NCI-H2227 (cell line): ENCODE results near the gene SIX3.

Experiments used
- DNase-seq: peaks from one replicate; lab custom pipeline; 2025; ENCODE audit not compliant: unreplicated experiment; lab: John Stamatoyannopoulos, UW

The SIX3 gene

DNA sequence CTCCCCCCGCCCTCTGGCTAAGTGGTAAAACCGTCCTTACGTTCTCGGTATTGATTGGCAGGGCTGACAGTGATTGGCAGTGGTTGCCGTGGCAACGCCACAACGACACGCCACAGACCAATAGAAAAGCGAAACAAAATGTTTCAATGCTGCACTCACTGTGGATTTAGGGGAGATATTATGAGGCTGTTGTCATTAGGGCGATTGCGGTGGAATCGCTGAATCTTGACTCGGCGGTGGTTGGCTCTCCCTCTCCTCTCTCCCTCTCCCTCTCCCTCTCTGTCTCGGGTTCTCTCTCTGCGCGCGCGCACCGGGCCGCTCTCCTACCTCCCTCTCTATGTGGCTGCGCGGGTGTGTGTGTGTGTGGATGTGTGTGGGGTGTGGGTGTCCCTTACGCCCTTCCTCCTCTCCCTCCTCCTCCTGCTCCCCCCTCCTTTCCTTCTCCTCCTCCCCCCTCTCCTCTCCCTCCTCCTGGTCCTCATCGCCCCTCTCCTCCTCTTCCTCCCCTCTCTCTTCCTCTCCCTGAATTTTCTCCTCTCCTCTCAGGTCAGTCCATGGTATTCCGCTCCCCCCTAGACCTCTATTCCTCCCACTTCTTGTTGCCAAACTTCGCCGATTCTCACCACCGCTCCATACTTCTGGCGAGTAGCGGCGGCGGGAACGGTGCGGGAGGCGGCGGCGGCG, at the start of gene SIX3:
TSS of gene SIX3 (plus strand) at position 152 of the 684 bp plus-strand sequence. CDS start at position 555, 403 bp downstream.
- peak; percentile 87 for DNase-seq

GRCh38 chr2:44894058-44894457, 47.4 kb upstream of the SIX3 start:
- DNase-seq: no peak

DNA sequence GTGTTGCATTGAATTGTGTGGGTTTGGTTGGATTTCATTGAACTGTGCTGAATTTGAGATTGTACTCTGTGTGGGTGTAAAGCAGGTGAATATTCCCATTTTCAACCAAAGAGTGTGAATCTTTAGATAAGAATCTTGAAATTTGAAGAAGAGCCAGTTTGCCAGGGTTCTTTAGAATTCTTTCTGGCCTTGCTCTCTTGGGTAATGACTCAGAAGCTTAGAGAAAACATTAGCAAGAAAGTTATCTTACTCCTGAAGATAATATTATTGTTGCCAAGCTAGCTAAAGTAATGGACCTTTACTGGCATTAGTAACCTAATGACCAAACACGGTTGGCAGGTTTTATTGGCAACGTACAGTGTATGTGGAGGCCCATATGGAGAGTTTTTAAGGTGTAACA, 46.4 kb upstream of the SIX3 start:
- DNase-seq: no peak

DNA sequence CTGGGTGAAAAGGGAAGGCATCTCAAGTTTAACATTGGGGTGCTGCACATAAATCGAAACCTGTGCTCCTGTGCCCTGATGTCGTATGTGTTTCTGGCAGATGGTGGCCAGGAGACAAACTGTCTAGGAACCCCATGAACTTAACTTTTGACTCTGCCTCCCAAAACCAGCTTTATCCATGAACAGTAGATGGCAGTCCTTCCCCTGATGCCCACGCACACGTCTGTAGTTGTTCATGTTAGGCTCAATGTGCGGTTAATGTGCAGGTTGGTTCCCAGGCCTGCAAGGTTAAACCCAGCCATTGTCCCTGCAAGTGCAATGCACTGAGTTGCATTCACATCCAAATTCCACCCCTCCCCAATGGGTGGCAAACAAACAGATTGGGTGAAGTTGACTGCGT, 44.1 kb upstream of the SIX3 start:
- no peak for DNase-seq

DNA sequence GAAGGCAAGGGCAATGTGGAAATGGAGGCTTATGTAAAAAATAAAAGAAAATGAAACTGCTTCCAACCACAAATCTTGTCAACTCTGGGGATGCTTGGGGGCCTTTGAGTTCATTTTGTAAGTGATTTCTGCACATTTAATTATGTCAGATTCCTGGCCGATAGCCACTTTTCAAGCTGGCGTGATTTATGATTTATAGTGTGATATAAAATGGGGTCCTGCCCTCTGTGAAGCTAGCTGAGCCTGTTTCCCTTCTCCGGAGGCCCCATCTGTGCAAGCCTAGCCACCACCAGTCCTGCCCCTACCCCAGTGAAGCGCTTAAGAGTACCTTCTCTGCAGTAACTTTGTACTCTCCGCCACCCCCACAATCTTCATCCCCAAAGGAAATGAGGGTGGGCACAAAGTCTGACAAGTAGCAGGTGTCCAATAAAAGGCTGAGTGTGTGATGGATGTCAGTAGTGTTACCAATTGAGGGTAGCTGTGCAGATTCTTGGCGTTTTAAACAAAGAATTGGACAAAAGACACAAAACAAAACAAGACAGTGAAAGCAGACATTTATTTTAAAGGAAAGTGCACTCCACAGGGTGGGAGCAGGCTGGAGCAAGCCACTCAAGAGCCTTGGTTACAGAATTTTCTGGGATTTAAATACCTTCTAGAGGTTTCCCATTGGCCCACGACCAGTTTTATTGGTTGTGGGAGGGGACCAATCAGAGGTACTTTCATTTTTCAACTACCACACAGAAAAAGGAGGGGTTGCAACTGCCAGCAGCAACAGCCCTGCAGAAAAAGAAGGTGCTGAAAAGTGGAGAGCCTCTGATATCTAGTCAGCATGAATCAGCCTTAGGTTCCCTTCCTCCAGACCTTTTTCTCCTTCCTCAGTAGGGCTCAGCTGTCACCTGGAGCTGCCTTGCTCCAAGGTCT, 39.0 kb upstream of the SIX3 start:
- peak; percentile 46 for DNase-seq

GRCh38 chr2:44904578-44904977, 36.9 kb upstream of the SIX3 start:
- DNase-seq: no peak

- DNase-seq: peak; percentile 58
Observed at GRCh38 chr2:44906972-44907371, 34.5 kb upstream of the SIX3 start.

- no peak for DNase-seq
Observed at GRCh38 chr2:44909831-44910230, 31.7 kb upstream of the SIX3 start.

- no peak for DNase-seq
Observed at GRCh38 chr2:44912660-44913059, 28.8 kb upstream of the SIX3 start.

- no peak for DNase-seq
Observed at GRCh38 chr2:44916291-44916690, 25.2 kb upstream of the SIX3 start.

DNA sequence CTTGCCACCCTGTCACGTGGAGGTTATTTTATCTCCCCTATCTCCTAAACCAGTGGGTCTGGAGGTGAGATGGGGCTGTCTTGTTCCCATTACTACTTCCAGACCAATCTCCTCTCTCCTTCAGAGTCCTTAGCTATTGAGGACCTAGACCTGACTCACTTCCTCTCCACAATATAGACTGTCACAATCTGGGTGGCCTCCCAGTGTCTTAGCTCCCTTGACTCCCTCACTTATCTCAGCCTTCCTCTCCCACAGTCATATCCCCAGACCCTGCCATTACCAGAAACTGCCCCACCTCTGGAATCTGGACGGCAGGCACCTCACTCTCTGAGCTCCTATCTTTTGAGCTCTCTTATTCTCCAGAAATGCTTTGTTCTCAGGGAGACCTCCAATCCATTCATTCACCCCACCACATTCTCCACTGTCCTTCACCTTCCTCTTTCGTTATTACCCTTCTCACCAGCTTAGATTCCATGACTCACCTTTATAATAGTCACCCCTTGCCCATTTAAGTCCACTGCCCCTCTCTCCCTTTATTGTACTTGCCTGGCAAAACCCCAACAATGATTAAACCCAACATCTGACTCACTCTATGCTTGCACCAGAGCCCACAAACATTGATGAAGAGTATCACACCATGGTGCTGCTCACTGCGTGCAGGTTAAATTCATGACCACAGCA, 23.3 kb upstream of the SIX3 start:
- DNase-seq: no peak

DNA sequence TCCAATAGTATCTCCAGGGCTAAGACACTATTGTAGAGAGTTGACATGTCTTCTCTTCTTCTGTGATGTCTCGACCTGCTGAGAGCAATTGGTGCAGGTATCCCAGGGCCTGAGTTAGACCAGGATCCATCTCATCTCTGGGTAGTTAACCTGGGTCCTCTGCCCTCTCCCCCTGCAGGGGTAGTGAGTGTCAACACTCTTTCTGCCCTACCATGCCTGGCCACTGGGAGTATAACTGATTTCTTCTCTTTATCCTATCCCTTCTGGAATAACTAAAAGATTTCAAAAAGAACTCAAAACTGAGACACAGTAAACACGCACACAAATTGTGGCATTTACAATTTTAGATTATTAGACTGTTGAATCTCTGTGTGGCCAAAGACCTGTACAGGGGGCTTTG, 20.8 kb upstream of the SIX3 start:
- DNase-seq: no peak

DNA sequence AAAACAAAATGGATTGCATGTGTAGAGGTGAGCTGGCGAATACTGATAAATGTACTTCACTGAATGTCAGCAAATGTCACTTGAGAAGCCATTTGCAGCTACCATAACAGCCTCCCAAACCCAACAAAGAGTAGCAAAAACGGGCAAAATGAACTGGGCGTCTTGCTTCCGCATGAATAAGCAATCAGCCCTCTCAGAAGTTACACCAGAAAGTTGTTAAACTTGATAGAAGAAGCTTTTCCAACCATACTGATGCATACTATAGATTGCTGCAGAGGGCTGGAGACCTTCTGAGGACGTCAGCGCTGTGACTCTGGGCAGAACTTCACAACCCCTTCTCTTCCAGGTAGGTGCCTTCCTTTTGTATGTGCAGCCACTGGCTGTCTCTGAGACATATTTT, 18.7 kb upstream of the SIX3 start:
- no peak for DNase-seq

- no peak for DNase-seq
Observed at GRCh38 chr2:44925561-44926136, 15.9 kb upstream of the SIX3 start.

GRCh38 chr2:44926957-44927356, 14.5 kb upstream of the SIX3 start:
- no peak for DNase-seq

- peak; percentile 49 for DNase-seq
Observed at GRCh38 chr2:44927985-44928482, 13.5 kb upstream of the SIX3 start.

DNA sequence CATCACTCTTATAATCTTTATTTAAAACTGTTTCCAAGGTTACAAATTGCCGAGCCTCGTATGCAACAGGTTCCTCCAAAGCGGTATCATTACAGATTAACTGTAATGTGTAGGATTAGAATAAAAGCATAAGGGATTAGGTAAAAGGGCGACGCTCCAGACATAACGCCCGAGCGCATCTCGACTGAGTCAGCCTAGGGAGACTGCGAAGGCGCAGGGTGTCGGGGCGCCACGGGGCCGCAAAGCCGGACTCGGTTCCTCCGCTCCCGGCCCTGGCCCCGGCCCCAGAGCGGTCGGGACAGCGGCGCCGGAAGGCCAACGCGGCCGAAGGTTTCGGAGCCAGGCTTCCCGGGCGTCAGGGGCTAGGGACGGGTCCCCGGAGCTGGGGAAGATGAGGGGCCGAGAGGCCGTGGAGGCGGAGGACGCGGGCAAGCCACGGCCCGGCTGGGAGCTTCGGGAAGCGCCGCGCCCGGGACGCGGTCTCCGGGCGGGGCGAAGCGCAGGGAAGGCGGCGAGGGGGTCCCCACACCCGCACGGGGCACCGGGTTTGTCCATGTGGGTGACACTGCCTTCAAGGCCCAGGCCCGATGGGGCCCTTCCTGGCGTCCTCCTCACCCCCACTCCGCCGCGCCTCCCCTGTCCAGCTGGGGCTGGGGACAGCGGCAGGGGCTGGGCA, 12.9 kb upstream of the SIX3 start:
- no peak for DNase-seq

- DNase-seq: no peak
Observed at GRCh38 chr2:44929159-44929734, 12.3 kb upstream of the SIX3 start.

DNA sequence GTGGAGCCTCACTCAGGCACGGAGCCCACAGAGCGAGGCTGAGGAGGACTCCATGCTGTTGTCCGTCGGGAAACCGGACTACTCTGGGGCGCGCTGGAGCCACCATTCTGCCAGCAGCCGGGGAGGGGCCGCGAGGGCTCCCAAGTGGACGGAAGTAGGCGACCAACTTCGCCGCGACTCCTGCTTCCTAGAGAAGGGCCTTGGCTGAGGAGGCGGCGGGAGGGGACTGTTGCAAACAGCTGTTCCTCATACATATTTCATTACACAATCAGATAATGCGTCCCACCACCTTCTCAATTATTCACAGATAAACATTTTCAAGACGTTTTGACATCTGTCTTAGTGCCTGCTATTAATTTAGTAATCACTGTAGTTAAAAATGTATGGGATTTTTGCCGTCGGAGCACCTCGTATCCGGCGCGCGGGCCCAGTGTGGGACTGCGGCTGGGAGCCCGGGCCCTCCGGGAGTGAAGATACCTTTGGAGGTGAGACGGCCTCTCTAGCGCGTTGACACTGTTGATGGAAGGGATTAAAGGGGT, 11.7 kb upstream of the SIX3 start:
- DNase-seq: no peak
